K562 (cell line): ENCODE data around the gene ACADVL. TPM values are rescaled to one million over a fixed set of nuclear protein-coding genes. Genes with fewer than 3 reads are reported as not detected.
A peak's percentile ranks its signal among the peaks of the same experiment; 100 is the strongest.

Experiments
- ATAC-seq: fragments of 200-7000 bp; cut with Tn5 transposase; 3 replicates; pipeline ENCODE4 v1.9.1; 2020; ENCODE audit warnings: moderate library complexity
- BruUV-seq: library from RNA; stranded (reverse); fragments of 400-500 nt; replicated peaks from 2 replicates; lab custom pipeline; 2021; lab: Mats Ljungman, UMichigan
- CTCF ChIA-PET: fragments of 300-600 bp; formaldehyde crosslinking; extraction: SDS; loops from one replicate; lab custom pipeline; 2021; ENCODE audit warnings: low intra/inter-chr PET ratio; lab: Yijun Ruan, JAX
- POLR2A ChIA-PET: fragments of 300-600, 350-650 bp; sonication (Branson Sonifier 250); formaldehyde crosslinking; extraction: SDS; loops from one replicate; lab custom pipeline; 2021; ENCODE audit warnings: antibody characterized with exemption, inconsistent platforms; lab: Yijun Ruan, JAX
- DNase-seq, 4 experiments: peaks; one replicate each; pipeline versions ENCODE4 v3.0.0 to v3.0.0-alpha.2; 2011 to 2018; ENCODE audit warnings: low spot score in 3 of 4, mixed read lengths in 3 of 4; ENCODE audit errors: extremely low read depth in 1 of 4
- FAIRE-seq: peaks from 2 replicates; lab custom pipeline; 2011; peaks lifted over from hg19 to GRCh38; lab: Jason Lieb, UNC
- H2AFZ ChIP-seq: 2 replicates; pipeline ENCODE4 v1.6.0; 2011; ENCODE audit warnings: low read depth, low read length, control low read depth, inconsistent platforms
- H3K27ac ChIP-seq: fragments of 200-600 bp; 3 replicates; pipeline ENCODE4 v1.8.0; 2011; ENCODE audit warnings: low read depth, mild to moderate bottlenecking, control low read depth, inconsistent platforms, low read length, moderate library complexity, mixed read lengths; ENCODE audit errors: extremely low read depth
- H3K27me3 ChIP-seq, 2 experiments: fragments of 300-600 bp in 1 of 2; 2 replicates in 1 of 2; 3 replicates in 1 of 2; pipeline versions ENCODE4 v1.6.0 to v1.8.0; 2011; ENCODE audit warnings: inconsistent platforms in 2 of 2, low read length in 2 of 2, mild to moderate bottlenecking in 1 of 2, mixed read lengths in 1 of 2, moderate library complexity in 1 of 2; ENCODE audit not compliant: control insufficient read depth in 2 of 2, insufficient read depth in 2 of 2
- H3K36me3 ChIP-seq: fragments of 300-600 bp; 3 replicates; pipeline ENCODE4 v1.8.0; 2011; ENCODE audit warnings: mild to moderate bottlenecking, low read length, inconsistent platforms; ENCODE audit not compliant: control insufficient read depth, insufficient read depth
- H3K4me1 ChIP-seq, 2 experiments: fragments of 200-600 bp in 1 of 2; replicated peaks in 1 of 2; 2 replicates in 1 of 2; 3 replicates in 1 of 2; pipeline versions ENCODE4 v1.5.1 to v1.8.0; 2011; ENCODE audit warnings: inconsistent platforms in 2 of 2, low read length in 2 of 2, mild to moderate bottlenecking in 1 of 2, mixed read lengths in 1 of 2, moderate library complexity in 1 of 2; ENCODE audit not compliant: control insufficient read depth in 2 of 2, insufficient read depth in 2 of 2
- H3K4me2 ChIP-seq: 2 replicates; pipeline ENCODE4 v1.6.1; 2011; ENCODE audit warnings: low read length, control low read depth, inconsistent platforms, mixed read lengths; ENCODE audit not compliant: insufficient read depth
- H3K4me3 ChIP-seq: fragments of 200-600 bp; sonication (generic), shearing (Covaris generic); 2 replicates; pipeline ENCODE4 v1.5.1; 2016; ENCODE audit warnings: control low read depth, inconsistent platforms
- H3K79me2 ChIP-seq: fragments of 200-600 bp; 3 replicates; pipeline ENCODE4 v1.8.0; 2011; ENCODE audit warnings: low read length, inconsistent platforms; ENCODE audit not compliant: control insufficient read depth, insufficient read depth
- H3K9ac ChIP-seq, 2 experiments: 2 replicates each; pipeline versions ENCODE4 v1.6.0 to v1.6.1; 2011; ENCODE audit warnings: low read depth in 2 of 2, low read length in 2 of 2, control low read depth in 1 of 2, inconsistent platforms in 1 of 2, mild to moderate bottlenecking in 1 of 2, mixed read lengths in 1 of 2; ENCODE audit not compliant: insufficient read depth in 1 of 2
- H3K9me1 ChIP-seq: one replicate; pipeline ENCODE4 v1.6.0; 2011; ENCODE audit warnings: inconsistent platforms, mild to moderate bottlenecking, low read length, moderate library complexity; ENCODE audit not compliant: control insufficient read depth, insufficient read depth
- H3K9me3 ChIP-seq: replicated peaks from 2 replicates; pipeline ENCODE4 v1.5.1; 2011; ENCODE audit warnings: low read depth, low read length, inconsistent platforms; ENCODE audit not compliant: control insufficient read depth, insufficient read depth
- H4K20me1 ChIP-seq: replicated peaks from 2 replicates; pipeline ENCODE4 v1.6.1; 2011; ENCODE audit warnings: low read length, inconsistent platforms, mixed read lengths; ENCODE audit not compliant: control insufficient read depth, insufficient read depth
- HMBOX1 ChIP-seq: sonication (generic); IDR thresholded peaks from 2 replicates; pipeline ENCODE4 v1.6.1; 2016
- HNRNPL ChIP-seq: fragments of 200-400 bp; formaldehyde crosslinking; IDR thresholded peaks from 2 replicates; pipeline ENCODE4 v1.6.1; 2017; ENCODE audit warnings: low read depth, mild to moderate bottlenecking, low read length
- JUN ChIP-seq, 2 experiments: sonication (generic) in 1 of 2; formaldehyde crosslinking in 1 of 2; IDR thresholded peaks; 2 replicates each; pipeline versions ENCODE4 v1.6.1 to v1.8.0; 2012 to 2022; ENCODE audit warnings: borderline replicate concordance in 2 of 2, mild to moderate bottlenecking in 2 of 2, improper control_type of control experiment in 1 of 2, low read depth in 1 of 2, low read length in 1 of 2, missing genetic modification reagents in 1 of 2
- KDM5B ChIP-seq: fragments of 200-600 bp; sonication (generic); IDR thresholded peaks from 2 replicates; pipeline ENCODE4 v1.6.1; 2012; ENCODE audit warnings: low read depth, mild to moderate bottlenecking, moderate library complexity, low read length, control low read depth, inconsistent platforms; ENCODE audit not compliant: insufficient replicate concordance
- TCF15 ChIP-seq: fragments of 250-450 bp; sonication (Bioruptor Pico); IDR thresholded peaks from 2 replicates; pipeline ENCODE4 v1.8.0; 2022; ENCODE audit warnings: moderate library complexity, mild to moderate bottlenecking, inconsistent platforms
- TEAD4 ChIP-seq, 2 experiments: sonication (generic) in 1 of 2; formaldehyde crosslinking in 1 of 2; IDR thresholded peaks; 2 replicates each; pipeline versions ENCODE4 v1.6.1 to v1.8.0; 2012 to 2022; ENCODE audit warnings: borderline replicate concordance in 1 of 2, inconsistent platforms in 1 of 2, low read length in 1 of 2, mild to moderate bottlenecking in 1 of 2, missing genetic modification reagents in 1 of 2
- THRA ChIP-seq: fragments of 450-650 bp; IDR thresholded peaks from 2 replicates; pipeline ENCODE4 v1.6.1; 2017; ENCODE audit warnings: mild to moderate bottlenecking, moderate library complexity
- ZBTB11 ChIP-seq, 3 experiments: fragments of 200-800 bp in 1 of 3; fragments of 250-450 bp in 1 of 3; fragments of 450-650 bp in 1 of 3; sonication (Bioruptor Pico) in 1 of 3; sonication (Bioruptor generic) in 1 of 3; formaldehyde crosslinking in 1 of 3; IDR thresholded peaks; 2 replicates each; pipeline versions ENCODE4 v1.6.1 to v1.8.0; 2016 to 2022; ENCODE audit warnings: mild to moderate bottlenecking in 2 of 3, missing genetic modification characterization in 2 of 3, missing compliant biosample characterization in 1 of 3, moderate library complexity in 1 of 3
- ZNF165 ChIP-seq: fragments of 250-450 bp; sonication (Bioruptor Pico); IDR thresholded peaks from 2 replicates; pipeline ENCODE4 v1.4.0; 2020; ENCODE audit warnings: borderline replicate concordance
- ZNF347 ChIP-seq: fragments of 450-650 bp; formaldehyde crosslinking; IDR thresholded peaks from 2 replicates; pipeline ENCODE4 v1.4.0; 2020; ENCODE audit warnings: low read depth, mild to moderate bottlenecking, moderate library complexity
- WGBS: fragments of 100-300 bp; shearing (Covaris generic); methylation state at CpG from one replicate; pipeline ENCODE4 v1.1.6; 2016; ENCODE audit warnings: low coverage, mixed read lengths; ENCODE audit not compliant: insufficient coverage; ENCODE audit errors: missing lambda C conversion rate; 5-methylcytosine and 5-hydroxymethylcytosine counted together
- in situ Hi-C: fragments of 300-500 bp; cut with MboI; formaldehyde crosslinking; loops from 4 replicates; pipeline ENCODE4 v1.15.0; 2018; ENCODE audit warnings: inconsistent platforms, mixed read lengths
- intact Hi-C: fragments of 100-400 bp; cut with micrococcal nuclease; formaldehyde crosslinking; loops from 2 replicates; pipeline ENCODE4 v1.14.2; 2022
- polyA plus RNA-seq, 8 experiments: library from polyadenylated mRNA; depleted of rRNA in 4 of 8; stranded (reverse) in 5 of 8; unstranded in 3 of 8; fragments of >200 nt; fragmentation: Nextera tagmentation in 2 of 8; fragmentation: Illumina TruSeq in 1 of 8; extraction: Ambion mirVana in 2 of 8; extraction: Trizol in 1 of 8; gene quantifications; 2 replicates each; pipeline versions ENCODE4 v1.2.1 to v1.2.3, GENCODE V29; 2011 to 2014; ENCODE audit warnings: inconsistent platforms in 1 of 8, missing spikeins in 1 of 8
- total RNA-seq, 7 experiments: library from RNA; depleted of rRNA in 6 of 7; stranded (reverse); fragments of >200 nt in 6 of 7; fragmentation: Illumina TruSeq in 2 of 7; extraction: Trizol in 2 of 7; gene quantifications; 2 replicates each; pipeline versions ENCODE4 v1.2.1 to v1.2.3, GENCODE V29; 2011 to 2021; ENCODE audit warnings: low replicate concordance in 1 of 7
- TF ChIP-seq, protein P1 (sequence below): sonication (generic); formaldehyde crosslinking; IDR thresholded peaks from 2 replicates; pipeline ENCODE4 v1.8.0; 2022; ENCODE audit warnings: missing genetic modification reagents, mild to moderate bottlenecking, moderate library complexity, borderline replicate concordance

Gene ACADVL
- total and polyA plus RNA-seq, 9 of the 15 experiments (the other 6 are each of a cell fraction or from before 2014, with no cell fraction given), result 25.5 to 449 (median 214) TPM

GRCh38 chr17:7191571-7192270 lies 28.0 kb upstream of the ACADVL start:
- no peak overlapping the region for H3K4me2 ChIP-seq
- no peak overlapping the region for H3K4me3 ChIP-seq
- ChIA-PET POLR2A (no interaction called here), CTCF (no interaction called here)
- BruUV-seq, result no TSS peak
- H2AFZ ChIP-seq, result no peak overlapping the region
- no peaks in the 10 kb centered on the region for H3K79me2 ChIP-seq
- 98% methylated on average over 6 of the region's 26 CpGs for WGBS
- in situ Hi-C loops, result no loop called here
- peaks cover 3 to 6% of the 10 kb centered on the region in 2 experiments; a peak in 3 of 5 replicates for H3K4me1 ChIP-seq
- intact Hi-C loops, result no loop called here
- no peaks in the 10 kb centered on the region for H4K20me1 ChIP-seq
- ATAC-seq (peak; percentile 93), DNase-seq (peak; percentile 37 to 47 (median 46)), FAIRE-seq (no peak)
- no peaks in the 10 kb centered on the region for H3K9me1 ChIP-seq
- H3K27ac ChIP-seq, result no peak overlapping the region
- H3K27me3 ChIP-seq, result no peaks in the 10 kb centered on the region
- no peak overlapping the region for H3K9ac ChIP-seq
- peaks cover 17% of the 10 kb centered on the region; the same call in 1 of the 3 replicates for H3K36me3 ChIP-seq
- no peaks in the 10 kb centered on the region for H3K9me3 ChIP-seq
- TF ChIP-seq JUN (IDR thresholded peaks at IDR 0.05; ENCODE audit: borderline replicate concordance, low read depth, low read length) (0 out of 2 replicates have a peak, but pooled peaks have one; percentile 29), JUN (CRISPR knock-in tag; IDR thresholded peaks at IDR 0.05; ENCODE audit: borderline replicate concordance) (no peak), THRA (no peak), KDM5B (no peak), ZNF165 (no peak), ZNF347 (CRISPR knock-in tag) (no peak), ZBTB11 (CRISPR knock-in tag; IDR thresholded peaks at IDR 0.05) (0 out of 6 replicates have a peak, but pooled peaks of 1 of the 3 experiments have one; percentile 28), HNRNPL (no peak), HMBOX1 (no peak), TEAD4 (IDR thresholded peaks at IDR 0.05; ENCODE audit: low read length) (peak; percentile 28; the same call in 1 of the 2 replicates), TEAD4 (CRISPR knock-in tag; IDR thresholded peaks at IDR 0.05; ENCODE audit: borderline replicate concordance) (no peak), TCF15 (CRISPR knock-in tag) (no peak)
- TF ChIP-seq, protein P1, sequence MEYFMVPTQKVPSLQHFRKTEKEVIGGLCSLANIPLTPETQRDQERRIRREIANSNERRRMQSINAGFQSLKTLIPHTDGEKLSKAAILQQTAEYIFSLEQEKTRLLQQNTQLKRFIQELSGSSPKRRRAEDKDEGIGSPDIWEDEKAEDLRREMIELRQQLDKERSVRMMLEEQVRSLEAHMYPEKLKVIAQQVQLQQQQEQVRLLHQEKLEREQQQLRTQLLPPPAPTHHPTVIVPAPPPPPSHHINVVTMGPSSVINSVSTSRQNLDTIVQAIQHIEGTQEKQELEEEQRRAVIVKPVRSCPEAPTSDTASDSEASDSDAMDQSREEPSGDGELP (CRISPR knock-in tag), result peak; percentile 98
